Kidney epithelial cell (primary cell): ENCODE measurements around the gene LRCOL1. TPM values are rescaled to one million over a fixed set of nuclear protein-coding genes. Genes with fewer than 3 reads are reported as not detected.

Source experiments
- DNase-seq: peaks from one replicate; pipeline ENCODE4 v3.0.0-alpha.2; 2010; ENCODE audit warnings: low read depth
- H3K27me3 ChIP-seq: 2 replicates; pipeline ENCODE4 v1.6.0; 2011; ENCODE audit warnings: low read length; ENCODE audit not compliant: control insufficient read depth, insufficient read depth
- H3K36me3 ChIP-seq: 2 replicates; pipeline ENCODE4 v1.5.1; 2011; ENCODE audit warnings: low read length; ENCODE audit not compliant: control insufficient read depth, insufficient read depth
- H3K4me3 ChIP-seq: 2 replicates; pipeline ENCODE4 v1.5.1; 2011; ENCODE audit warnings: low read depth, mild to moderate bottlenecking, control low read depth, low read length
- CTCF ChIP-seq: IDR thresholded peaks from 2 replicates; pipeline ENCODE4 v1.5.1; 2011; ENCODE audit warnings: mild to moderate bottlenecking, moderate library complexity, low read length, control low read depth, inconsistent platforms; ENCODE audit not compliant: insufficient read depth, poor library complexity, severe bottlenecking
- total RNA-seq: library from RNA; depleted of rRNA; stranded (reverse); fragments of >200 nt; gene quantifications from 2 replicates; pipeline ENCODE4 v1.2.3, GENCODE V29; 2015

The LRCOL1 gene
- total RNA-seq, 1 donor from 2014 or later: not detected

- TF ChIP-seq CTCF: no peak
- DNase-seq: no peak
- H3K36me3 ChIP-seq: no peaks in the 10 kb centered on the region
- peaks cover 39% of the 10 kb centered on the region for H3K27me3 ChIP-seq
- no peak overlapping the region for H3K4me3 ChIP-seq
Measured at GRCh38 chr12:132585177-132585576, 25.2 kb downstream of the LRCOL1 start.

GRCh38 chr12:132584429-132584828 lies 26.0 kb downstream of the LRCOL1 start:
- TF ChIP-seq CTCF: no peak
- no peak for DNase-seq
- Histone ChIP-seq H3K27me3 (peaks cover 39% of the 10 kb centered on the region), H3K4me3 (no peak overlapping the region), H3K36me3 (no peaks in the 10 kb centered on the region)

- no peak for DNase-seq
- H3K4me3 ChIP-seq: no peak overlapping the region
- no peak for TF ChIP-seq CTCF
- peaks cover 35% of the 10 kb centered on the region for H3K27me3 ChIP-seq
- no peaks in the 10 kb centered on the region for H3K36me3 ChIP-seq
Measured at GRCh38 chr12:132583736-132584135, 26.6 kb downstream of the LRCOL1 start.

- TF ChIP-seq CTCF: no peak
- peaks cover 31% of the 10 kb centered on the region for H3K27me3 ChIP-seq
- no peak for DNase-seq
- no peaks in the 10 kb centered on the region for H3K36me3 ChIP-seq
- no peak overlapping the region for H3K4me3 ChIP-seq
Measured at GRCh38 chr12:132583411-132583710, 27.0 kb downstream of the LRCOL1 start.

- no peak for DNase-seq
- no peak for TF ChIP-seq CTCF
- Histone ChIP-seq H3K36me3 (no peaks in the 10 kb centered on the region), H3K4me3 (no peak overlapping the region), H3K27me3 (peaks cover 30% of the 10 kb centered on the region)
Measured at GRCh38 chr12:132582582-132583410, 27.6 kb downstream of the LRCOL1 start.

- DNase-seq: no peak
- H3K36me3 ChIP-seq: peaks cover 2% of the 10 kb centered on the region
- no peak for TF ChIP-seq CTCF
- peaks cover 29% of the 10 kb centered on the region for H3K27me3 ChIP-seq
- no peak overlapping the region for H3K4me3 ChIP-seq
Measured at GRCh38 chr12:132582058-132582420, 28.3 kb downstream of the LRCOL1 start.
